KG1 (cell line): ENCODE measurements around the gene EIF3D.

Experiments
- DNase-seq: peaks from one replicate; lab custom pipeline; 2025; lab: John Stamatoyannopoulos, UW

The EIF3D gene

GRCh38 chr22:36507518-36508010, 21.4 kb downstream of the EIF3D start:
- no peak for DNase-seq

GRCh38 chr22:36506637-36507517, 22.1 kb downstream of the EIF3D start, which contains the start of gene FOXRED2:
FOXRED2 (minus strand) TSS chr22:36507040; CDS start chr22:36506422, 618 bp downstream.
- peak; percentile 86 for DNase-seq

- no peak for DNase-seq
Observed at GRCh38 chr22:36505998-36506635, 22.8 kb downstream of the EIF3D start.

- no peak for DNase-seq
Observed at GRCh38 chr22:36497910-36498665, 30.9 kb downstream of the EIF3D start.

GRCh38 chr22:36493690-36494110, 35.3 kb downstream of the EIF3D start:
- peak; percentile 75 for DNase-seq

GRCh38 chr22:36492109-36492508, 36.9 kb downstream of the EIF3D start:
- no peak for DNase-seq

GRCh38 chr22:36491155-36491554, 37.8 kb downstream of the EIF3D start:
- DNase-seq = no peak

- no peak for DNase-seq
Observed at GRCh38 chr22:36486619-36487384, 42.2 kb downstream of the EIF3D start.

GRCh38 chr22:36481393-36482168, 47.4 kb downstream of the EIF3D start, which contains the start of gene TXN2:
TXN2 (minus strand) TSS chr22:36481640; CDS start chr22:36480837, 803 bp downstream.
- peak; percentile 88 for DNase-seq

- no peak for DNase-seq
Observed at GRCh38 chr22:36480941-36481392, 48.0 kb downstream of the EIF3D start.

- no peak for DNase-seq
Observed at GRCh38 chr22:36478966-36479365, 50.0 kb downstream of the EIF3D start.

- no peak for DNase-seq
Observed at GRCh38 chr22:36475341-36475740, 53.6 kb downstream of the EIF3D start.

GRCh38 chr22:36472689-36473088, 56.3 kb downstream of the EIF3D start:
- DNase-seq = no peak

GRCh38 chr22:36471341-36471821, 57.6 kb downstream of the EIF3D start:
- DNase-seq = no peak

- DNase-seq = no peak
Observed at GRCh38 chr22:36470994-36471331, 58.0 kb downstream of the EIF3D start.

GRCh38 chr22:36470162-36470993, 58.6 kb downstream of the EIF3D start:
- DNase-seq = peak; percentile 82

GRCh38 chr22:36469094-36469710, 59.8 kb downstream of the EIF3D start:
- no peak for DNase-seq

GRCh38 chr22:36467946-36468345, 61.0 kb downstream of the EIF3D start:
- peak; percentile 49 for DNase-seq
